HG03558 (cell line): ENCODE measurements around the gene PLEK.
"Not testable (repeated sequence)": the region's sequence is repeated elsewhere in the genome, so short reads cannot be mapped to it uniquely, and the experiment has no call there.

ENCODE experiments used
- ATAC-seq: cut with Tn5 transposase; IDR thresholded peaks from one replicate; pipeline ENCODE4 v1.9.1; 2021; ENCODE audit warnings: moderate number of reproducible peaks; ENCODE audit not compliant: unreplicated experiment; ENCODE audit errors: extremely low read depth

Gene PLEK

GRCh38 chr2:68436270-68436669 is 71.2 kb downstream of the PLEK start:
- ATAC-seq: no peak

- ATAC-seq: no peak
Measured at GRCh38 chr2:68438455-68439303, 73.6 kb downstream of the PLEK start.

- ATAC-seq: peak; percentile 97
Measured at GRCh38 chr2:68441179-68441993, 76.3 kb downstream of the PLEK start.

GRCh38 chr2:68441994-68442322 is 76.9 kb downstream of the PLEK start:
- no peak for ATAC-seq

- ATAC-seq: not testable (repeated sequence)
Measured at GRCh38 chr2:68446425-68446824, 81.3 kb downstream of the PLEK start.
